Activated CD4-positive, alpha-beta T cell treated with anti-CD3 and anti-CD28 coated beads, Interleukin-2, amount 10 ng/mL, durations not matched to agents 24 days and 14 days (primary cell): ENCODE data around the gene HMBS. TPM values are rescaled to one million over a fixed set of nuclear protein-coding genes. Genes with fewer than 3 reads are reported as not detected.
A peak's percentile ranks its signal among the peaks of the same experiment; 100 is the strongest.
"Not testable (repeated sequence)": the region's sequence is repeated elsewhere in the genome, so short reads cannot be mapped to it uniquely, and the experiment has no call there.

Source experiments
- DNase-seq: peaks from one replicate; pipeline ENCODE4 v3.0.0; 2022
- H3K27ac Mint-ChIP-seq: one replicate; pipeline ENCODE4 v1.8.0; 2022; ENCODE audit warnings: mild to moderate bottlenecking, mixed read lengths
- H3K27me3 Mint-ChIP-seq: one replicate; pipeline ENCODE4 v1.8.0; 2022; ENCODE audit warnings: mixed read lengths
- H3K36me3 Mint-ChIP-seq: one replicate; pipeline ENCODE4 v1.8.0; 2022; ENCODE audit warnings: low read depth, mild to moderate bottlenecking, mixed read lengths
- H3K4me1 Mint-ChIP-seq: one replicate; pipeline ENCODE4 v1.8.0; 2021; ENCODE audit warnings: mixed read lengths
- H3K4me3 Mint-ChIP-seq: one replicate; pipeline ENCODE4 v1.8.0; 2022; ENCODE audit warnings: mild to moderate bottlenecking, moderate library complexity, mixed read lengths
- H3K9me3 Mint-ChIP-seq: one replicate; pipeline ENCODE4 v1.8.0; 2021; ENCODE audit warnings: mixed read lengths
- intact Hi-C: fragments of 100-400 bp; cut with micrococcal nuclease; formaldehyde crosslinking; loops from one replicate; pipeline ENCODE4 v1.15.1; 2023
- total RNA-seq: library from RNA; stranded (reverse); gene quantifications from 2 replicates; pipeline ENCODE4 v1.2.3, GENCODE V29; 2022

Gene HMBS
- 60.9 and 62.8 TPM in 2 replicates for total RNA-seq

DNA sequence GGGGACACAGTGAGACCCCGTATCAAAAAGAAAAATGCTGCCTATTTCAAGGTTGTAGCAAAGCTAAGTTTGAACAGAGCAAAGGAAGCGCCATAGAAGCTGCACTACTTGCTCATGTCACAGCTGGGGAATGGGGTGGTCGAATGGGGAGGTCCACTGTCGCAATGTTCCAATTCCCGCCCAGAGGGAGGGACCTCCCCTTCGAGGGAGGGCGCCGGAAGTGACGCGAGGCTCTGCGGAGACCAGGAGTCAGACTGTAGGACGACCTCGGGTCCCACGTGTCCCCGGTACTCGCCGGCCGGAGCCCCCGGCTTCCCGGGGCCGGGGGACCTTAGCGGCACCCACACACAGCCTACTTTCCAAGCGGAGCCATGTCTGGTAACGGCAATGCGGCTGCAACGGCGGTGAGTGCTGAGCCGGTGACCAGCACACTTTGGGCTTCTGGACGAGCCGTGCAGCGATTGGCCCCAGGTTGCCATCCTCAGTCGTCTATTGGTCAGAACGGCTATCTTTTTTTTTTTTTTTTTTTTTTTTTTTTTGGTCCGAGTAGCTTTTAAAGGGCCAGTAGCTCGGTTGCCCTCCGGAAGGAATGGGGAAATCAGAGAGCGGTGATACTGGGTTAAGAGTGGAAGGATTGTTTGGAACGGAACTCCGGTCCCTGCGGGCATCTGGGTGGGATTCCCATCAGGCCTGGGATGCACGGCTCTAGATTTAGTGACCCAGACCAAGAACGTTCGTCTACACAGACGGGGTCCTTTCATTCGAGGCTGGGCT is at the start of gene HMBS:
TSS of gene HMBS (plus strand) at position 219 of the 774 bp plus-strand sequence. CDS start at position 372, 153 bp downstream.
- H3K27ac Mint-ChIP-seq: peak within 1 kb of the TSS; percentile 95
- H3K36me3 Mint-ChIP-seq: peaks cover 20% of the 10 kb centered on the region
- H3K27me3 Mint-ChIP-seq: no peaks in the 10 kb centered on the region
- H3K4me1 Mint-ChIP-seq: peaks cover 24% of the 10 kb centered on the region
- intact Hi-C loops: loop anchor here (1.0 to 2.0 kb wide), 6 partner anchors 10 to 67 kb away; partner anchors contain the start of genes DPAGT1, HINFP, HYOU1 and RPS25
- peak; percentile 98 for DNase-seq
- peak within 1 kb of the TSS; percentile 97 for H3K4me3 Mint-ChIP-seq
- no peaks in the 10 kb centered on the region for H3K9me3 Mint-ChIP-seq

DNA sequence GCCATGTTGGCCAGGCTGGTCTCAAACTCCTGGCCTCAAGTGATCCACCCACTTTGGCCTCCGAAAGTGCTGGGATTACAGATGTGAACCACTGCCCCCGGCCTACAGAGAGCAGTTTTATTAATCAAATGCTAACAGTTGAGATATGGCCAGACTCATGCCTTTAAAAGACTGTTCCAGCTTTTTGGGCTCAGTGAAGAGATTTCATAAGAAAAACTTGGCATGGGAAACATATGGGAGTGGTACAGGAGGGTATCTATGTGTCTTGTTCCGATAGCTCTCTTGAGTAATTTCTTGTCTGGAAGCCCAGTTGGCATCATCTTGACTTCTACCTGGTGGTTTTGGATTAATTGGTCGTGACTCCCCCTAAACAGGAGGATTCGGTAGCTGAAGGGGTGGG is 45.8 kb upstream of the HMBS start:
- intact Hi-C loops: no loop called here
- no peak for DNase-seq
- Mint-ChIP-seq H3K27ac (no peak overlapping the region), H3K4me3 (no peak overlapping the region), H3K4me1 (peaks cover 7% of the 10 kb centered on the region), H3K27me3 (no peaks in the 10 kb centered on the region), H3K36me3 (no peaks in the 10 kb centered on the region), H3K9me3 (no peaks in the 10 kb centered on the region)

DNA sequence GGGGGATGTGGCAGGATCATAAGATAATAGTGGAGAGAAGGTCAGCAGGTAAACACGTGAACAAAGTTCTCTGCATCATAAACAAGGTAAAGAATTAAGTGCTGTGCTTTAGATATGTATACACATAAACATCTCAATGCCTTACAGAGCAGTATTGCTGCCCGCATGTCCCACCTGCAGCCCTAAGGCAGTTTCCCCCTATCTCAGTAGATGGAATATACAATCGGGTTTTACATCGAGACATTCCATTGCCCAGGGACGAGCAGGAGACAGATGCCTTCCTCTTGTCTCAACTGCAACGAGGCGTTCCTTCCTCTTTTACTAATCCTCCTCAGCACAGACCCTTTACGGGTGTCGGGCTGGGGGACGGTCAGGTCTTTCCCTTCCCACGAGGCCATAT is 45.2 kb upstream of the HMBS start:
- intact Hi-C loops, H3K27me3 Mint-ChIP-seq, H3K36me3 Mint-ChIP-seq, DNase-seq, H3K4me3 Mint-ChIP-seq, H3K4me1 Mint-ChIP-seq, H3K27ac Mint-ChIP-seq, H3K9me3 Mint-ChIP-seq: not testable (repeated sequence)

DNA sequence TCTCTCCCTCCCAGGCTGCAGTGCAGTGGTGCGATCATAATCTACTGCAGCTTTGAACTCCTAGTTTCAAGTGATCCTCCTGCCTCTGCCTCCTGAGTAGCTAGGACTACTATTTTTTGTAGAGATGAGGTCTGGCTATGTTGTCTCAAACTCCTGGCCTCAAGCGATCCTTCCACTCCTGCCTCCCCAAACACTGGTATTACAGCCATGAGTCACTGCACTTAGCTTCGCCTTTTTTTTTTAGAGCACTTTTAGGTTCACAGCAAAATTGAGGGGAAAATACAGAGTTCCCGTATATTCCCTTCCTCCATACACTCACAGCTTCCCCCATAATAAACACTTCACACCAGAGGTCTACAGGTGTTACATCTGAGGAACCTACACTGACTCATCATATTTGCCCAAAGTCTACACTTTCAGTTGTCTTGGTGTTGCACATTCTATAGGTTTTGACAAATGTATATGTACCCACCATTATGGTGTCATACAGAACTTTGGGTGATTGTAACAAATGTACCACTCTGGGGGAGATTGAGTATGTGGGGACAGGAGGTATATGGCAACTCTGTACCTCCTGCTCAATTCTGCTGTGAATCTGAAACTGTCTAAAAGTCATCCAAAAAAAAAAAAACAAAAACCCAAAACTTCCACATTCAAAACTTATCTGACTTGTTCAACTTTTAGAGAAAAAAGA is 42.7 kb upstream of the HMBS start:
- no peak for DNase-seq

DNA sequence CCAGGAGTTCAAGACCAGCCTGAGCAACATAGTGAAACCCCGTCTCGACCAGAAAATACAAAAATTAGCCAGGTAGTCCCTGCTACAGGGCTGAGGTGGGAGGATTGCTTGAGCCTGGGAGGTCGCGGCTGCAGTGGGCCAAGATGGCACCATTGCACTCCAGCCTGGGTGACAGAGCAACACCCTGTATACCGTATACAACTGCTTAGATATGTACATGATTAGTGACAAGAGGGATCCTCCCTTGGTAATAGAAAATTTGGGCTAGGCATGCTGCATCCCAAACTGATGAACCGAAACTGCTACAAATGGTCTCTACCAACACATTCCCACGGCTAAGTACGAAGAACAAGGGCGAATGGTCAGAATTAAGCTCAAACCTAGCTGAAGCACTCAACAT is 41.8 kb upstream of the HMBS start:
- H3K27ac Mint-ChIP-seq: no peak overlapping the region
- no peak overlapping the region for H3K4me3 Mint-ChIP-seq
- H3K27me3 Mint-ChIP-seq: no peaks in the 10 kb centered on the region
- no peaks in the 10 kb centered on the region for H3K9me3 Mint-ChIP-seq
- peaks cover 31% of the 10 kb centered on the region for H3K36me3 Mint-ChIP-seq
- DNase-seq: no peak
- H3K4me1 Mint-ChIP-seq: peaks cover 7% of the 10 kb centered on the region
- intact Hi-C loops: no loop called here

More for the DNA sequence above, 42.7 kb upstream of the HMBS start:
- Mint-ChIP-seq H3K4me1 (peaks cover 7% of the 10 kb centered on the region), H3K9me3 (no peaks in the 10 kb centered on the region), H3K27ac (peak overlapping the region; percentile 30), H3K36me3 (peaks cover 24% of the 10 kb centered on the region), H3K27me3 (no peaks in the 10 kb centered on the region), H3K4me3 (no peak overlapping the region)
- intact Hi-C loops: no loop called here

DNA sequence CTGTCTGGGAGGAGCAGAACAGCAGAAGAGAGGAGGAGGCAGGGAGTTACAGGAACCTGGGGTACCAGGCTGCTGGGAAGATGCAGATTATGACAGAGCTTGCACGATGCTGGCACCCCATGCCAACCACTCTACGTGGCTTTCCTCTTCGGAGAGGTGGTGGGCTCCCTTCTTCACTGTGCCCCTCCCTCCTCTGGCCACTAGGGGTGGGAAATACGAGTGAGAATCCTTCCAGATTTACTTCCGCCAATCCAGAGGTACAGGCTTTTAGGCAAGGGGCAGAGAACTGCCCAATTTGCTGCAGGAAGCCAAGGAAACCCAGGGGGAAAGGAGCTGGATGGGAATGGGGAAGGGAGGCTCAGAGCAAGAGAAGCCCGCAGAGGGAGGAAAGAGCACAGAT is 40.0 kb upstream of the HMBS start:
- Mint-ChIP-seq H3K27me3 (no peaks in the 10 kb centered on the region), H3K4me1 (peaks cover 7% of the 10 kb centered on the region), H3K4me3 (no peak overlapping the region), H3K9me3 (no peaks in the 10 kb centered on the region), H3K27ac (no peak overlapping the region), H3K36me3 (peaks cover 47% of the 10 kb centered on the region)
- no peak for DNase-seq
- intact Hi-C loops: no loop called here

DNA sequence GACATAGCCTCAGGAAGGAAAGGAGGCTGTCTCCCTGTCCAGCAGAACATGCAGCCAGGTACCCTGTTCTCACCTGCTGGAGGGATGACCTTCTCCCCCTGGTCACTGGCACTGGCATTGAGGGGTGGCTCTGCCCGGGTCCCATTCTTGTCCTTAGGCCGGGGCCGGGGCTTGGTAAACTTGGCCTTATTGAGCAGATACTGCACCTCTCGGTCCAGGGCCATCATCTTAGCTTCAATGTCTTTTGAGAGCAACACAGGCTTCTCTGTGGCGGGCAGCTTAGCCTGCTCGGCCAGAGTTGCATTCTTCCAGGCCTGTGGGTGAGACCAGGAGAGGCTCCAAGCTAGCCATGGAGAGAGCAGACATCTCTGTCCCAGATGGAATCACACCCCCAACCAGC is 38.2 kb upstream of the HMBS start:
- no peaks in the 10 kb centered on the region for H3K27me3 Mint-ChIP-seq
- H3K36me3 Mint-ChIP-seq: peaks cover 58% of the 10 kb centered on the region
- H3K4me3 Mint-ChIP-seq: no peak overlapping the region
- H3K4me1 Mint-ChIP-seq: peaks cover 12% of the 10 kb centered on the region
- no peaks in the 10 kb centered on the region for H3K9me3 Mint-ChIP-seq
- no peak for DNase-seq
- intact Hi-C loops: no loop called here
- no peak overlapping the region for H3K27ac Mint-ChIP-seq

DNA sequence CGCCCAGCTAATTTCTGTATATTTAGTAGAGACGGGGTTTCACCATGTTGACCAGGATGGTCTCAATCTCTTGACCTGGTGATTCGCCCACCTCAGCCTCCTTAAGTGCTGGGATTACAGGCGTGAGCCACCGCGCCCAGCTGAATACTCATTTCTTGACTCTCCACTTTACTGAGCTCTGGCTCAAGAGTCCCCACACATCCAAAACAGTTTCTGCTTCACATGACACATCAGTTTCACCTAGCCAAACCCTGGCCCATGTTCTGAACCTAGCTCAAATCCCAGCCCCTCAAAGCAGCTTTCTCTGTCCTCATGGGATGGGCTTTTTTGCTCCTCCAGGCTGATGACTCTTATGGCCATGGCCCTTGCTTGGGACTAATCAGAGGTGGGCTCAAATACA is 37.5 kb upstream of the HMBS start:
- Mint-ChIP-seq H3K4me3 (no peak overlapping the region), H3K36me3 (peaks cover 63% of the 10 kb centered on the region), H3K9me3 (no peaks in the 10 kb centered on the region), H3K4me1 (peaks cover 12% of the 10 kb centered on the region), H3K27ac (peak overlapping the region; percentile 69), H3K27me3 (no peaks in the 10 kb centered on the region)
- intact Hi-C loops: no loop called here
- no peak for DNase-seq

DNA sequence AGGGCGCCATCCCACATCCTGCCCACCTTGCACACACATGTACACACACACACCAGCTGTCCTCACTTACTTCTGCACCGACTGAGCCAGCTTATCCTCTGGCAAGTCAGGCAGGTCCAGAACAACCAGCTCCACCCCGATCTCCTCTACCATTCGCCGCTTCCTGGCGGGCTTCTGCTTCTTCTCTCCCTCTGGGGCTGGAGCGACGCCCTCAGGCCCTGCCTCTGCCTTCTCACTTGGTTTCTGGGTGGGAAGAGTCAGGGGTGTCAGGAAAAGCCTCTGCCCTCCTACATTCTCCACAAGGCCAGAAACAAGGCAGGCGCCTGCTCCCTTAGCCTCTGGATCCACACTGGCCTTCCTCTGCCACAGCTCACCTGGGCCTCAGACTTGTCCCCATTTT is 36.0 kb upstream of the HMBS start:
- intact Hi-C loops: no loop called here
- Mint-ChIP-seq H3K27ac (no peak overlapping the region), H3K4me1 (peaks cover 21% of the 10 kb centered on the region), H3K4me3 (no peak overlapping the region), H3K9me3 (no peaks in the 10 kb centered on the region), H3K27me3 (no peaks in the 10 kb centered on the region), H3K36me3 (peaks cover 76% of the 10 kb centered on the region)
- DNase-seq: no peak

DNA sequence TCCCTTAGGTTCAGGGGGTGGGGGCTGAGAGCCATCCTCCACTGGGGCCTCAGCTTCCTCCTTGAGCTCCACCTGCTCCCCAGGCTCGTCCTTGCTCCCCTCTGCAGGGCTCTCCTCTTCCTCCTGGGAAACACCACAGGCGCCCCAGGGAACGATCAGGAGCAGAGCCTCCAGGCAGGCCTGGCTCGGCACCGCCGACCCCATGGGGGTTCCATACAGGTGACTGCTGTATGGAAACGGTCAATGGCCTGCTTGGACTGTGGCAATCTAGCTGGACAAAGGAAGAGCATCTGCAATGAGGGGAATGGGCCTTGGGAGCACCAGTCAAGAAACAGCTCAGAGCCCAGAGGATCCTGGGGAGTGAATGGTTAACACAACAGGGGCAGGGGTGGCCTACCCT is 35.6 kb upstream of the HMBS start:
- H3K27me3 Mint-ChIP-seq: no peaks in the 10 kb centered on the region
- DNase-seq: no peak
- no peak overlapping the region for H3K4me3 Mint-ChIP-seq
- intact Hi-C loops: no loop called here
- peaks cover 24% of the 10 kb centered on the region for H3K4me1 Mint-ChIP-seq
- no peak overlapping the region for H3K27ac Mint-ChIP-seq
- no peaks in the 10 kb centered on the region for H3K9me3 Mint-ChIP-seq
- H3K36me3 Mint-ChIP-seq: peaks cover 80% of the 10 kb centered on the region

DNA sequence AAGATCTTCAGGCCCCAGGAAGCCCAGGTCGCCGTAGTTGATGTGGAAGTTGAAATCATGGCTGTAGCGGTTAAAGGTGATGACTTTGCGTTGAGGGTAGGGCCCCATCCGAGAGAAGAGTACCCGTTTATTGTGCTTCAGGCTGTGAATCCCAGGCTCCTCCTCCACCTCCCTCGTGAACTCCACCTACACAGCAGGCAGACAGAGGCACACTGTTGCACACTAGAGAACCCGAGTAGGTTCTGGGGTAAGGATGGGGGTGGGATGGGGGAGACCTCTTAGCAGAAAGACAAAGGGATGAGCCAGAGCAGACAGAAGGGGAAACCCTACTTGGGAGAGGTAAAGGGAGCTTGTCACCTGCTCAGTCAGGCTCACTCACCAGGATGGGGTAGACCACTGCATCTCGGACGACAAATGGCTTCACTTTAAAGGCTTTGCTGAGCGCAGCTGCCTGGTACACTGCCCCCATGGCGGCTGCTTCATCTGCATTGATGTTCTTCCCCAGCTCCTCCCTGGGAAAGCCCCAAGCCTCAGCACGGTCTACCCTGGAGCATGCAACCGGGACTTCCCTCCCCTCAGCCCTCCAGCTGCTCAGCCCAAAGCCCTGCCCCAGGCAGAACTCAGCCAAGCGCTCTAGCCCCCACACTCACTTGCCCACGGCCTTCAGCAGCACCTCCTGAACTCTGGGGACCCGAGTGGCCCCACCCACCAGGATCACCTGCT is 33.1 kb upstream of the HMBS start:
- H3K4me3 Mint-ChIP-seq: no peak overlapping the region

DNA sequence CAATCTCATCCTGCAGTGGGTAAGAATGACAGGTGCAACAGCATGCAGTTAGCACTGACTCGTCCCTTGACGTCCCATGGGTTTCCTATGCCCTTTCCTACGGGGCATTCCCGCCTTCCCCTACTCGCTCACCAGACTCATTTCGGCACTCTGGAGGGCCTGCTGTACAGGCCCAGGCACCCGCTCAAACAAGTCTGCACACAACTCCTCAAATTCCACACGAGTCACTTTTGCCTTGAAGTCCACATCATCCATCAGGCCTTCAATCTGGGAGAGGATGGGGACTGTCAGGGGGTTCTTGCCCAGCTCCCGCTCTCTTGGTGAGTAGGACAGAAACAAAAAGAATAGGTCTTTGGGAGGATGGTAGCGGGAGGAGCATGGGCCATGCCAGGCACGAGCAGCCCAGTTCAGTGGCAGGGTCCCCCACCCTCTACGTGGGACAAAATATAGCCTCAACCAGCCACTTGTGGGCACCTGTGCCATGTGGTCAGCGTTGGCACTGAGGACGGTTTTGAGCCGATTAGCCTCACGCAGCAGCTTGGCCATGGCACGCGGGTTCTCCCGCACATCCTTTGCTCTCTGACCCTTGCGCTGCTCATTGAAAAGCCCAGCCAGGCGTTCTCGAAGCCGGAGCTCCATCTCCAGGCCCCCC is 32.4 kb upstream of the HMBS start:
- Mint-ChIP-seq H3K27me3 (no peaks in the 10 kb centered on the region), H3K27ac (peak overlapping the region; percentile 48), H3K9me3 (no peaks in the 10 kb centered on the region), H3K36me3 (peaks cover 74% of the 10 kb centered on the region), H3K4me3 (no peak overlapping the region), H3K4me1 (peaks cover 36% of the 10 kb centered on the region)
- intact Hi-C loops: no loop called here
- no peak for DNase-seq

More for the DNA sequence above, 33.1 kb upstream of the HMBS start:
- H3K27ac Mint-ChIP-seq: peak overlapping the region; percentile 10
- H3K27me3 Mint-ChIP-seq: no peaks in the 10 kb centered on the region
- H3K4me1 Mint-ChIP-seq: peaks cover 36% of the 10 kb centered on the region
- intact Hi-C loops: no loop called here
- peaks cover 77% of the 10 kb centered on the region for H3K36me3 Mint-ChIP-seq
- H3K9me3 Mint-ChIP-seq: no peaks in the 10 kb centered on the region
- DNase-seq: peak; percentile 61

DNA sequence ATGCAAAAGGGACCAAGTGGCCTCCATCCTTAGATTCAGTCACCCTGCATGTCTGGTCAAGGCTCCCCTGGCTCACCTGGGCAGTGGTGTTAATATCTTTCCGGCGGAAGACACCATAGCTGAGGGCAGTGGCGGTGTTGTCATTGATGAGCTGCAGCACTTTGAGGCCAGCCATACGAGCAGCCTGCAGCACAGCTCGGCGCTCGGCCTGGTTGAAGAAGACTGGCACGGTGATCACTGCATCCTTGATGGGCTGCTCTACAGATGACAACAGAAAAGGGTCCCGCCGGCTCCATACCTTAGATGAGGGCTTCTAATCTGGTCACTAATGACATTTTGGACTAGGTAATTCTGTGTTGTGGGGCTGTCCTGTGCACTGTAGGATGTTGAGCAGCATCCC is 30.3 kb upstream of the HMBS start:
- H3K36me3 Mint-ChIP-seq: peaks cover 59% of the 10 kb centered on the region
- no peak overlapping the region for H3K27ac Mint-ChIP-seq
- no peaks in the 10 kb centered on the region for H3K27me3 Mint-ChIP-seq
- peaks cover 46% of the 10 kb centered on the region for H3K4me1 Mint-ChIP-seq
- intact Hi-C loops: no loop called here
- DNase-seq: no peak
- no peak overlapping the region for H3K4me3 Mint-ChIP-seq
- H3K9me3 Mint-ChIP-seq: no peaks in the 10 kb centered on the region
